Nephron progenitor cell (in vitro differentiated cells): Measurements from ENCODE around the gene FHOD1.

Source experiments
- DNase-seq: peaks from one replicate; pipeline ENCODE4 v3.0.0; 2021
- H3K27ac Mint-ChIP-seq: 2 replicates; pipeline ENCODE4 v1.8.0; 2021; ENCODE audit warnings: mild to moderate bottlenecking, moderate library complexity, mixed read lengths
- H3K27me3 Mint-ChIP-seq: 2 replicates; pipeline ENCODE4 v1.8.0; 2021; ENCODE audit warnings: mild to moderate bottlenecking, low read depth, mixed read lengths; ENCODE audit not compliant: poor library complexity
- H3K36me3 Mint-ChIP-seq: 2 replicates; pipeline ENCODE4 v1.8.0; 2021; ENCODE audit warnings: low read depth, mixed read lengths
- H3K4me1 Mint-ChIP-seq: 2 replicates; pipeline ENCODE4 v1.8.0; 2021; ENCODE audit warnings: mixed read lengths
- H3K4me3 Mint-ChIP-seq: 2 replicates; pipeline ENCODE4 v1.8.0; 2021; ENCODE audit warnings: mild to moderate bottlenecking, moderate library complexity, mixed read lengths
- H3K9me3 Mint-ChIP-seq: 2 replicates; pipeline ENCODE4 v1.8.0; 2021; ENCODE audit warnings: mild to moderate bottlenecking, moderate library complexity, mixed read lengths
- CTCF ChIP-seq: fragments of 200-600 bp; sonication (generic); IDR thresholded peaks from 2 replicates; pipeline ENCODE4 v1.5.0; 2021; ENCODE audit warnings: antibody characterized with exemption

Gene FHOD1

GRCh38 chr16:67269766-67270165 is 22.5 kb upstream of the FHOD1 start:
- Mint-ChIP-seq H3K27me3 (peaks cover 10% of the 10 kb centered on the region), H3K36me3 (no peaks in the 10 kb centered on the region), H3K4me1 (no peaks in the 10 kb centered on the region), H3K4me3 (no peak overlapping the region), H3K27ac (no peak overlapping the region), H3K9me3 (no peaks in the 10 kb centered on the region)
- no peak for TF ChIP-seq CTCF
- no peak for DNase-seq

GRCh38 chr16:67268136-67268579 is 20.9 kb upstream of the FHOD1 start:
- Mint-ChIP-seq H3K36me3 (no peaks in the 10 kb centered on the region), H3K4me1 (no peaks in the 10 kb centered on the region), H3K9me3 (no peaks in the 10 kb centered on the region), H3K4me3 (no peak overlapping the region), H3K27ac (no peak overlapping the region), H3K27me3 (peaks cover 20% of the 10 kb centered on the region)
- no peak for TF ChIP-seq CTCF
- DNase-seq, result no peak

GRCh38 chr16:67265834-67266233 is 18.6 kb upstream of the FHOD1 start:
- H3K27ac Mint-ChIP-seq, result no peak overlapping the region
- no peaks in the 10 kb centered on the region for H3K9me3 Mint-ChIP-seq
- no peak overlapping the region for H3K4me3 Mint-ChIP-seq
- no peaks in the 10 kb centered on the region for H3K36me3 Mint-ChIP-seq
- H3K4me1 Mint-ChIP-seq, result peaks cover 3% of the 10 kb centered on the region
- no peak for DNase-seq
- TF ChIP-seq CTCF, result no peak
- H3K27me3 Mint-ChIP-seq, result peaks cover 35% of the 10 kb centered on the region

GRCh38 chr16:67264866-67265265 is 17.6 kb upstream of the FHOD1 start:
- DNase-seq, result no peak
- H3K27ac Mint-ChIP-seq, result no peak overlapping the region
- H3K4me1 Mint-ChIP-seq, result peaks cover 11% of the 10 kb centered on the region
- no peak overlapping the region for H3K4me3 Mint-ChIP-seq
- no peaks in the 10 kb centered on the region for H3K9me3 Mint-ChIP-seq
- H3K27me3 Mint-ChIP-seq, result peaks cover 36% of the 10 kb centered on the region
- H3K36me3 Mint-ChIP-seq, result no peaks in the 10 kb centered on the region
- no peak for TF ChIP-seq CTCF

GRCh38 chr16:67264277-67264676 is 17.0 kb upstream of the FHOD1 start:
- Mint-ChIP-seq H3K27ac (no peak overlapping the region), H3K9me3 (no peaks in the 10 kb centered on the region), H3K4me1 (peaks cover 16% of the 10 kb centered on the region), H3K27me3 (peaks cover 39% of the 10 kb centered on the region), H3K36me3 (no peaks in the 10 kb centered on the region), H3K4me3 (no peak overlapping the region)
- no peak for TF ChIP-seq CTCF
- DNase-seq, result no peak

- Mint-ChIP-seq H3K4me3 (no peak overlapping the region), H3K36me3 (no peaks in the 10 kb centered on the region), H3K9me3 (no peaks in the 10 kb centered on the region), H3K27me3 (peaks cover 36% of the 10 kb centered on the region), H3K4me1 (peaks cover 16% of the 10 kb centered on the region), H3K27ac (no peak overlapping the region)
- TF ChIP-seq CTCF, result no peak
- no peak for DNase-seq
Observed at GRCh38 chr16:67263201-67263600, 15.9 kb upstream of the FHOD1 start.
